GM18951 (cell line): ENCODE measurements around the gene NBPF11.
"Not testable (repeated sequence)": the region's sequence is repeated elsewhere in the genome, so short reads cannot be mapped to it uniquely, and the experiment has no call there.

Source experiments
- in situ Hi-C: fragments of 300-500 bp; cut with MboI; formaldehyde crosslinking; loops from one replicate; pipeline ENCODE4 v1.12.0; 2022; ENCODE audit warnings: low sequenced_read_pairs, mixed read lengths, inconsistent platforms; ENCODE audit not compliant: unreplicated experiment

The NBPF11 gene

DNA sequence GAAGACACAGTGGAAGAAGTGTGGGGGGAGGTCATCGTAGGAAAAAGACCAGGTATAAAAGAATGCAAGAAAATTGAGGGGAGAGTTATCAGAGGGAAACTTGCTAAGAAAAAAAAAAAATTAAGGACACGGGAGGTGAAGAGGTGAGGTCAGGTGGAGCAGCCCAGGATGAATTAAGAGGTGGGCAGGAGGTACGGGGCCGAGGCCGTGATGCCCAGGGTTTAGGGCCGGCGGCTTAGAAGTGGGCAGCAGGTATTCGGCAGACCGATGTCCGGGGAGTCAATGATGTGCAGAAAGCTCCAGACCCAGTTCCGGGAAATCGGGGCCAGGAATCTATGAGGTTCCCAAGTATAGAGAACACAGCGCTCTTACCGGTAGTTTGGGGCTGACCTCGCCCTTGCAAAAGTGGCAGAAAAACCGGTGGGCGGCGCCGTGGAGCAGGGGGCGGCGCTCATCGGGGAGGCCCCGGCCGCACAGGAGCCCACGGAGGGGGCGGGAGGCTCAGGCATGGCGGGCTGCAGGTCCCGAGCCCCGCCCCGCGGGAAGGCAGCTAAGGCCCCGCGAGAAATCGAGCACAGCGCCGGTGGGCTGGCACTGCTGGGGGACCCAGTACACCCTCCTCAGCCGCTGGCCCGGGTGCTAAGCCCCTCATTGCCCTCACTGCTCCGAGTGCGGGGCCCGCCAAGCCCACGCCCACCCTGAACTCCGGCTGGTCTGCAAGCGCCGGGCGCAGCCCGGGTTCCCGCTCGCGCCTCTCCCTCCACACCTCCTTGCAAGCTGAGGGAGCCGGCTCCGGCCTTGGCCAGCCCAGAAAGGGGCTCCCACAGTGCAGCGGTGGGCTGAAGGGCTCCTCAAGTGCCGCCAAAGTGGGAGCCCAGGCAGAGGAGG lies 73.2 kb downstream of the NBPF11 start:
- in situ Hi-C loops, result not testable (repeated sequence)

DNA sequence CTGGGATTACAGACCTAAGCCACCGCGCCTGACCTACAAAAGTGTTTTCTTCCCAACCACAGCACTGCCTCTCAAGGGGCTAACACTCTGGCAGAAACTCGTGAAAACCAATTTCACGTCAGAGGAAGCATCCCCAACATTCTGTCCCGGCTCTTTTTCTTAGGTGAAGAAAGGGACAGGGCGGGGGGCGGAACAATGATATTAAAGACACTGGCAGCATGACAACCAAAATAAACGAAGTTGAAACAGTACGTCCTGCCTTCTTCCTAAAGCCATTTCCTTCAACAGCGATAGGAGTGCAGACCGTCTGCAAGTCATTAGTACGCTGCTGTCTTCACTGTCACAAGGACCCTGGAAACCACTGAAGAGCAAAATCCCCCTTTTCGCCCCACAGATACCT lies 74.0 kb downstream of the NBPF11 start:
- in situ Hi-C loops, result not testable (repeated sequence)

DNA sequence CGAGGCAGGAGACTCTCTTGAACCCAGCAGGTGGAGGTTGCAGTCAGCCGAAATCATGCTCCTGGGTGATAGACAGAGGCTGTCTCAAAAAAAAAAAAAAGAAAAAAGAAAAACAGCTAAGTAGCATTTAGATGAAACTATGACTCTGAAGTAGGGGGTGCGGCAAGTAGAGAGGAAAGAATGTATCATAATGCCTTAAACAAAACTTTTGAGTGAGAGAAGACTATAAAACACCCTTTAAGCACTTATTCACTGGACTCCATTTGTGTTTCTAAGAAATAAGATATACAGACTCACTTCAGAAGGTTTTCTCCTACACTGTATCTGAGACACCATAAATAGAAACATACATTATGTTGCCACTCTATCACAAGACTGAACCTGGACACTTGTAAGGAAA lies 74.6 kb downstream of the NBPF11 start:
- in situ Hi-C loops, result not testable (repeated sequence)

DNA sequence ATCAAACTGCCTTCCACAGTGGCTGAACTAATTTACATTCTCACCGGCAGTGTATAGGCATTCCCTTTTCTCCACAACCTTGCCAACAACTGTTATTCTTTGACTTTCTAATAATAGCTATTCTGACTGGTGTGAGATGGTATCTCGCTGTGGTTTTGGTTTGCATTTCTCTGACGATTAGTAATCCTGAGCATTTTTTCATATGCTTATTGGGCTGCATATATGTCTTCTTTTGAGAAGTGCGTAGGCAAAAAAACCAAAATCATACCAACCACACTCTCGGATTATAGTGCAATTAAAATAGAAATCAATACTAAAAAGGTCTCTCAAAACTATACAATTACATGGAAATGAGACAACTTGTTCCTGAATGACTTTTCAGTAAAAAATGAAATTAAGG lies 78.7 kb downstream of the NBPF11 start:
- in situ Hi-C loops, result not testable (repeated sequence)

DNA sequence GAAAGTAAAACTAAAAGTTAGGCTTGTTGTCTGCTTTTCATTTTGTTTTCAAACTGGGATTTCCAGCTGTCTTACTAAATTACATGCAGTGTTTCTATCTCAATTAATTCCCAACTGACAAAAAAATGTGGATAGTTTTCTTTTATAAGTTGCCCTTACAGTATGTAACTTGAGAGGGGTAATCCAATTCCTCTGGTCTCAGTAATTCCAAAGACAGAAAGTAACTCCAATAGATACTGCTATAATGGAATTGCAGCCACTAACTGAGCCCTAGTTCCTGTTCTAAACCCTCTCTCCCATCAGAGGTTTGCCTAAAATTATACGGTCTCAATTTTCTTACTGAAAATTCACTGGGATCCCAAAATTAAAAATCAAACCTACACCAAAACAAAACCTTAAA lies 83.5 kb downstream of the NBPF11 start:
- in situ Hi-C loops, result not testable (repeated sequence)

DNA sequence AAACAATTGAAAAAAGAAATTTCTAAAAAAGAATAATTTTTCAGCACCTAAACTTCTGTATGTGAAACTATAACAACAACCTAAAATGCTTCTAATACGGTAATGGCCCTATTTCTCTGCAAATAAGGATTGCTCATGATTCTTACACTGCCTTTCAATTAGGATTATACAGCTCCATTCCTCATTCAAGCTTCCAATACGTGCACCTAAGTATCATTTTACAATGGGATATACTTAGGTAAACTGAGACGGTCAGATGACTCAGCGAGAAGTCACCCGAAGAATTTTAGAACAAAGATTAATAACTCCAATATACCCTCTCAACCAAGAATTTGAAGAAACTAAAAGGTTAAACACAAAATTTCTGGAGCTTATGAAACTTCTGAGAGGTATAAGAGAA lies 83.9 kb downstream of the NBPF11 start:
- in situ Hi-C loops, result not testable (repeated sequence)

DNA sequence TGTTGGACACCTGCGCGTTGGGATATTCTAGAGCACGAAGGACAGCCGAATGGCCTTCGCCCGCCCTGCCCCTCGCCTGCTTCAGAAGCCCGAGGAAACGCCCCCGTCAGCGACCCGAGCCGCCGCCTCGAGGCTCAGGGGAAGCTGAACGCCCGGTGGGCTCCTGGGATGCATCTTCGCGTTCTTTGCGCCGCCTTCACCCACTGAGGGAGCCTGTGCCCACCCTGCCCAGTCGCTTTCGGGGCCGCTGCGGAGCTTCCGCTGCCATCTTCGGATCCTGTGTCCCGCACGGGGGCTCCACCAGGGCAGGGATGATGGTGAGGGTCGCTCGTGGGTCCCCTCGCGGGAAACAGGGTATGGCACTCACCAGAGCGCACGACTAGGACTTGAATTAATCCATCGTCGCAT lies 91.8 kb downstream of the NBPF11 start:
- in situ Hi-C loops, result not testable (repeated sequence)

DNA sequence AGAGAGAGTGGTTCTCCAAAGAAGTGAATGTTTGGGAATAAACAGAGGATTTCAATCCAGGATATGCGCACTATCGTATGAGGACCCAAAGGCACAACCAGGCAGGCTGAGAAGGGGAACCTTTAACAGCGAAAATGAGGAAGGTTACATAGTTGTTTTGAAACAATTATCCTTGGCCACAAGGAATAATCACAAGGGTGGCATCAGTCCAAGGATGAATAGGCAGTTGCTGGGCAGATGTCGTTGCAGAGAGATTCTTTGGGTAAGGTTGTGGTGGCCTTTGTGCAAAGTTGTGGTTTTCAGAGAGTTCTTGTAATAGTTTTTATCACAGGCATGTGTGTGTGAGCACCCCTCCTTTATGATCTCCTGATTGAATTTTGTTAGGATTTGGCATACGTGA lies 94.7 kb downstream of the NBPF11 start:
- in situ Hi-C loops, result not testable (repeated sequence)
